OCI-LY7 (cell line): ENCODE results near the gene CFAP77. TPM values are rescaled to one million over a fixed set of nuclear protein-coding genes. Genes with fewer than 3 reads are reported as not detected.

Experiments used
- BruUV-seq: library from RNA; stranded (reverse); fragments of 400-500 nt; replicated peaks from 2 replicates; lab custom pipeline; 2021; lab: Mats Ljungman, UMichigan
- CTCF ChIA-PET: fragments of 300-600 bp; sonication (Branson Sonifier 250); formaldehyde crosslinking; loops from one replicate; lab custom pipeline; 2022; ENCODE audit warnings: antibody characterized with exemption; ENCODE audit not compliant: unreplicated experiment; lab: Charles Lee
- POLR2A ChIA-PET: fragments of 300-600 bp; sonication (Branson Sonifier 250); formaldehyde crosslinking; loops from one replicate; lab custom pipeline; 2022; ENCODE audit warnings: antibody characterized with exemption; lab: Charles Lee
- DNase-seq: peaks from one replicate; pipeline ENCODE4 v3.0.0-alpha.2; 2015; ENCODE audit warnings: low spot score
- H2AFZ ChIP-seq: fragments of 200-600 bp; sonication (generic), shearing (Covaris generic); 2 replicates; pipeline ENCODE4 v1.6.1; 2014; ENCODE audit warnings: mild to moderate bottlenecking, antibody characterized with exemption, low read length, moderate library complexity
- H3K27ac ChIP-seq: fragments of 200-600 bp; sonication (generic); 2 replicates; pipeline ENCODE4 v1.5.1; 2014; ENCODE audit warnings: mixed run types, low read depth, mild to moderate bottlenecking, moderate library complexity, low read length, inconsistent platforms; ENCODE audit not compliant: poor library complexity, severe bottlenecking
- H3K36me3 ChIP-seq: fragments of 200-600 bp; sonication (generic); 2 replicates; pipeline ENCODE4 v1.6.1; 2014; ENCODE audit warnings: mild to moderate bottlenecking, antibody characterized with exemption, low read length, moderate library complexity, mixed read lengths; ENCODE audit not compliant: insufficient read depth
- H3K4me1 ChIP-seq: fragments of 200-600 bp; sonication (generic); 2 replicates; pipeline ENCODE4 v1.5.1; 2014; ENCODE audit warnings: mild to moderate bottlenecking, low read length; ENCODE audit not compliant: insufficient read depth, poor library complexity, severe bottlenecking
- H3K4me2 ChIP-seq: fragments of 200-600 bp; sonication (generic); 2 replicates; pipeline ENCODE4 v1.6.1; 2014; ENCODE audit warnings: mild to moderate bottlenecking, low read length
- H3K4me3 ChIP-seq: fragments of 200-600 bp; sonication (generic); 2 replicates; pipeline ENCODE4 v1.5.1; 2014; ENCODE audit warnings: mild to moderate bottlenecking, low read depth, low read length; ENCODE audit not compliant: poor library complexity, severe bottlenecking
- H3K79me2 ChIP-seq: fragments of 200-600 bp; sonication (generic); 2 replicates; pipeline ENCODE4 v1.6.1; 2016; ENCODE audit warnings: low read depth, mild to moderate bottlenecking, low read length, moderate library complexity, mixed read lengths; ENCODE audit not compliant: insufficient read depth
- H3K9me2 ChIP-seq: fragments of 200-600 bp; sonication (generic); 2 replicates; pipeline ENCODE4 v1.6.1; 2016; ENCODE audit warnings: mild to moderate bottlenecking, low read length, mixed read lengths; ENCODE audit not compliant: insufficient read depth
- H3K9me3 ChIP-seq: fragments of 200-600 bp; sonication (generic); 2 replicates; pipeline ENCODE4 v1.6.1; 2014; ENCODE audit warnings: mild to moderate bottlenecking, mixed run types, low read length, mixed read lengths
- H4K20me1 ChIP-seq: fragments of 200-600 bp; sonication (generic); 2 replicates; pipeline ENCODE4 v1.6.1; 2014; ENCODE audit warnings: mild to moderate bottlenecking, antibody characterized with exemption, low read length, moderate library complexity, mixed read lengths; ENCODE audit not compliant: insufficient read depth
- EZH2phosphoT487 ChIP-seq: fragments of 200-600 bp; sonication (generic); IDR thresholded peaks from 2 replicates; pipeline ENCODE4 v1.6.1; 2018; ENCODE audit warnings: low read depth, borderline replicate concordance, mild to moderate bottlenecking, mixed run types, antibody characterized with exemption, low read length, moderate library complexity, mixed read lengths
- intact Hi-C: fragments of 100-400 bp; cut with micrococcal nuclease; formaldehyde crosslinking; loops from one replicate; pipeline ENCODE4 v1.10.0; 2022; ENCODE audit not compliant: unreplicated experiment
- total RNA-seq, 2 experiments: library from RNA; depleted of rRNA in 1 of 2; stranded (reverse); fragments of >200 nt in 1 of 2; shearing (Covaris generic) in 1 of 2; gene quantifications; 2 replicates each; pipeline ENCODE4 v1.2.3, GENCODE V29; 2014 to 2022
- TF ChIP-seq, protein P1 (sequence below): fragments of 200-600 bp; sonication (generic); conservative IDR thresholded peaks from 2 replicates; pipeline ENCODE4 v1.5.1; 2014; ENCODE audit warnings: mild to moderate bottlenecking, antibody characterized with exemption, low read length, moderate library complexity, mixed read lengths

CFAP77 gene
- total RNA-seq, 2 experiments from 2014 or later: not detected

DNA sequence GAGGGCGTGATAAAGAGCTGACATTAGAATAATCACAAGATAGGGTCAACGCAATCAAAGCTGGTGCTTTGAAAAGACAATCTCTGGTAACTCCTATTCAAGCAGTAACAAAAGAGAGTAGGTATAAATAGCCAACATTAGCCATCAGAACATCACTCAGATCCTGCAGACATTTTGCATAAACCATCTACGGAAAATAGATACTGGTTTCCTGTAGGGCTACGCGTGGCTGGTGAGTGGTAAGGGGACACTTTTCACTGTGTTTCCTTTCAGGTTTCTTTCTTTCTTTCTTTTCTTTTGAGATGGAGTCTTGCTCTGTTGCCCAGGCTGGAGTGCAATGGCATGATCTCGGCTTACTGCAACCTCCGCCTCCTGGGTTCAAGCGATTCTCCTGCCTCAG is 25.6 kb upstream of the CFAP77 start:
- DNase-seq: peak; percentile 88
- Histone ChIP-seq H3K27ac (peak overlapping the region; percentile 99), H3K4me1 (peaks cover 73% of the 10 kb centered on the region), H3K9me2 (no peaks in the 10 kb centered on the region), H3K36me3 (peaks cover 52% of the 10 kb centered on the region), H3K4me3 (peak overlapping the region; percentile 54), H2AFZ (no peak overlapping the region), H3K79me2 (peaks cover 15% of the 10 kb centered on the region; the same call in 1 of the 2 replicates), H4K20me1 (no peaks in the 10 kb centered on the region), H3K9me3 (no peaks in the 10 kb centered on the region), H3K4me2 (peak overlapping the region; percentile 87)
- intact Hi-C loops: loop anchor here (1.0 to 5.0 kb wide), 2 partner anchors 22 to 117 kb away; partner anchors contain the start of gene TTF1
- ChIA-PET POLR2A (interaction anchor here (0.6 to 7.4 kb wide), 13 partner anchors 10 to 398 kb away, joined by 3 to 119 read pairs (median 4); partner anchors contain the start of gene SETX), CTCF (interaction anchor here (1.1 to 2.3 kb wide), 3 partner anchors 30 to 33 kb away, joined by 3 to 10 read pairs (median 3); partner anchors contain the start of gene SETX)
- no peak for TF ChIP-seq EZH2phosphoT487
- TF ChIP-seq, protein P1, sequence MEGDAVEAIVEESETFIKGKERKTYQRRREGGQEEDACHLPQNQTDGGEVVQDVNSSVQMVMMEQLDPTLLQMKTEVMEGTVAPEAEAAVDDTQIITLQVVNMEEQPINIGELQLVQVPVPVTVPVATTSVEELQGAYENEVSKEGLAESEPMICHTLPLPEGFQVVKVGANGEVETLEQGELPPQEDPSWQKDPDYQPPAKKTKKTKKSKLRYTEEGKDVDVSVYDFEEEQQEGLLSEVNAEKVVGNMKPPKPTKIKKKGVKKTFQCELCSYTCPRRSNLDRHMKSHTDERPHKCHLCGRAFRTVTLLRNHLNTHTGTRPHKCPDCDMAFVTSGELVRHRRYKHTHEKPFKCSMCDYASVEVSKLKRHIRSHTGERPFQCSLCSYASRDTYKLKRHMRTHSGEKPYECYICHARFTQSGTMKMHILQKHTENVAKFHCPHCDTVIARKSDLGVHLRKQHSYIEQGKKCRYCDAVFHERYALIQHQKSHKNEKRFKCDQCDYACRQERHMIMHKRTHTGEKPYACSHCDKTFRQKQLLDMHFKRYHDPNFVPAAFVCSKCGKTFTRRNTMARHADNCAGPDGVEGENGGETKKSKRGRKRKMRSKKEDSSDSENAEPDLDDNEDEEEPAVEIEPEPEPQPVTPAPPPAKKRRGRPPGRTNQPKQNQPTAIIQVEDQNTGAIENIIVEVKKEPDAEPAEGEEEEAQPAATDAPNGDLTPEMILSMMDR: no peak
- no TSS peak for BruUV-seq

- H3K4me2 ChIP-seq: no peak overlapping the region
- no peaks in the 10 kb centered on the region for H3K79me2 ChIP-seq
- no peak overlapping the region for H2AFZ ChIP-seq
- H3K27ac ChIP-seq: no peak overlapping the region
- H3K4me3 ChIP-seq: no peak overlapping the region
- H3K4me1 ChIP-seq: peaks cover 47% of the 10 kb centered on the region
- H3K9me3 ChIP-seq: no peaks in the 10 kb centered on the region
- no peak for DNase-seq
- no TSS peak for BruUV-seq
- peaks cover 72% of the 10 kb centered on the region for H3K36me3 ChIP-seq
- ChIA-PET CTCF (no interaction called here), POLR2A (no interaction called here)
- no peaks in the 10 kb centered on the region for H4K20me1 ChIP-seq
- TF ChIP-seq, protein P1: no peak
- no peak for TF ChIP-seq EZH2phosphoT487
- intact Hi-C loops: no loop called here
- H3K9me2 ChIP-seq: no peaks in the 10 kb centered on the region
These were observed 22.9 kb upstream of the CFAP77 start for GRCh38 chr9:132387133-132387532.

GRCh38 chr9:132390966-132391365 is 19.0 kb upstream of the CFAP77 start:
- no peak overlapping the region for H2AFZ ChIP-seq
- ChIA-PET CTCF (no interaction called here), POLR2A (interaction anchor here (0.6 kb wide), 1 partner anchor 49 kb away, joined by 3 read pairs; no protein-coding TSS in a partner anchor)
- no peak for DNase-seq
- no peak overlapping the region for H3K4me3 ChIP-seq
- intact Hi-C loops: no loop called here
- H3K4me2 ChIP-seq: no peak overlapping the region
- H3K36me3 ChIP-seq: peaks cover 93% of the 10 kb centered on the region
- TF ChIP-seq EZH2phosphoT487: no peak
- TF ChIP-seq, protein P1: no peak
- BruUV-seq: no TSS peak
- no peak overlapping the region for H3K27ac ChIP-seq
- H3K79me2 ChIP-seq: no peaks in the 10 kb centered on the region
- no peaks in the 10 kb centered on the region for H4K20me1 ChIP-seq
- no peaks in the 10 kb centered on the region for H3K9me2 ChIP-seq
- no peaks in the 10 kb centered on the region for H3K9me3 ChIP-seq
- H3K4me1 ChIP-seq: peaks cover 9% of the 10 kb centered on the region
